Breast epithelium (tissue), 4 donors: ENCODE measurements around the gene CRTAC1. TPM values are rescaled to one million over a fixed set of nuclear protein-coding genes. Genes with fewer than 3 reads are reported as not detected.

Experiments used
- DNase-seq, 2 donors: peaks; one replicate each; pipeline ENCODE4 v3.0.0-alpha.2; 2019; ENCODE audit warnings: low spot score in 2 of 2
- H3K27ac ChIP-seq, 2 donors: fragments of 200-600 bp; sonication (generic) in 1 of 2; one replicate each; pipeline ENCODE4 v1.5.1; 2016 to 2019; ENCODE audit warnings: mild to moderate bottlenecking in 1 of 2
- H3K27me3 ChIP-seq, 2 donors: fragments of 200-600 bp; sonication (generic) in 1 of 2; one replicate each; pipeline versions ENCODE4 v1.5.1 to v1.6.0; 2017 to 2019; ENCODE audit warnings: control low read depth in 1 of 2, mild to moderate bottlenecking in 1 of 2
- H3K36me3 ChIP-seq: fragments of 200-600 bp; one replicate; pipeline ENCODE4 v1.5.1; 2019
- H3K4me1 ChIP-seq, 2 donors: fragments of 200-600 bp; sonication (generic); one replicate each; pipeline ENCODE4 v1.5.1; 2016 to 2019; ENCODE audit warnings: control low read depth in 1 of 2
- H3K4me3 ChIP-seq, 3 donors: fragments of 200-600 bp; sonication (generic); 1 replicate in 2 of 3; 2 replicates in 1 of 3; pipeline ENCODE4 v1.5.1; 2016 to 2019; ENCODE audit warnings: mild to moderate bottlenecking in 3 of 3, moderate library complexity in 2 of 3
- H3K9me3 ChIP-seq, 2 donors: fragments of 200-600 bp; sonication (generic) in 1 of 2; one replicate each; pipeline ENCODE4 v1.5.1; 2016 to 2019; ENCODE audit warnings: control low read depth in 1 of 2
- POLR2A ChIP-seq: fragments of 450-650 bp; IDR thresholded peaks from one replicate; pipeline ENCODE4 v1.6.1; 2016; ENCODE audit warnings: antibody characterized with exemption, mild to moderate bottlenecking, moderate library complexity
- POLR2AphosphoS5 ChIP-seq, 3 donors: sonication (generic); formaldehyde crosslinking; IDR thresholded peaks; one replicate each; pipeline ENCODE4 v1.6.1; 2017; ENCODE audit warnings: antibody characterized with exemption in 3 of 3
- intact Hi-C: fragments of 100-400 bp; cut with DNase I; formaldehyde crosslinking; loops from one replicate; pipeline ENCODE4 v1.15.1; 2023; ENCODE audit warnings: low total_unique reads
- total RNA-seq, 3 donors: library from RNA; depleted of rRNA; stranded (reverse); fragments of >200 nt; gene quantifications; one replicate each; pipeline ENCODE4 v1.1.0, GENCODE V29; 2016
- TF ChIP-seq, protein P1 (sequence below), 3 donors: fragments of 450-650 bp; IDR thresholded peaks; one replicate each; pipeline ENCODE4 v1.5.1; 2016 to 2017; ENCODE audit warnings: antibody characterized with exemption in 3 of 3, mild to moderate bottlenecking in 3 of 3, moderate library complexity in 3 of 3

CRTAC1 gene
- 1 to 10 TPM; 1.6 to 4.7 (median 1.9) TPM for total RNA-seq

DNA sequence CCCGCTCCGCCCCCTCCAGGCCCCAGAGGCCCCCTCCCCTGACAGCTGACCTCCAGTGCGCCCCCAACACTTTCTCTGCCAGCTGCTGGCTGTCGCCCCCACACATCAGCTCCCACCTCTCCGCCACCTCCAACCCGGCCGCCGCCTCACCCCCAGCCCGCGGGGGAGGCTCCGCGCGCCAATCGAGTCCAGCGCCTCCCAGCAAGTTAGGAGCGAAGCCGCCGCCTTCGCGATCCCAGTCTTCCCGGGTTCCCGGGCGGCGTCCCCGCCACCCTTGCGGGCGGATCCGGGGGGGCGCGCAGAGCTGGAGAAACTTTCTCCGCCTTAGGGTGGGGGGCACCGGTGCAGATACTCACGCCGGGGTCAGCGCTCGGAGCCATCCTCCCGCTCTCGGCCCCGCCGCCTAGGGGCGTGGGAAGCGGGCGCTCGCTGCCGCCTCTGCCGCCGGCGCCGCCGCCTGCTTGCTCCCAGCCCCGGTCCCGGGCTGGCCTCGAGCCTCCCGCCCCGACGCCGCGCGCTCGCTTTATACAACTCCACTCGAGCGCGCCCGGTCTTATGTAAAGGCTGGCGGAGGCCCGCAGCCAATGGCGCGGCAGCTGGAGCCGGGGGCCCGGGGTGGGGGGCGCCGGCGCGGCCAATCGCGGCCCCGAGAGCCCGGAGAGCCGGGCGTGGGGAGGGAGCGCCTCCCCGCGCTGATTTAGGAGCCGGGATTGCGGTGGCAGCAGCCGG is at the start of gene CRTAC1:
Gene CRTAC1, minus strand, starts transcription at position 529 of the 729 bp plus-strand sequence. Its CDS starts 149 bp downstream, at position 380.
- H3K4me1 ChIP-seq, result no peaks in the 10 kb centered on the region
- TF ChIP-seq POLR2A, result no peak
- H3K27me3 ChIP-seq, result peaks cover 0 to 31% of the 10 kb centered on the region in 2 donors
- no peak for DNase-seq
- H3K4me3 ChIP-seq, result peak within 1 kb of the TSS; percentile 33 to 61 (median 54)
- no peaks in the 10 kb centered on the region for H3K9me3 ChIP-seq
- intact Hi-C loops, result no loop called here
- H3K27ac ChIP-seq, result no peak within 1 kb of the TSS
- no peaks in the 10 kb centered on the region for H3K36me3 ChIP-seq

DNA sequence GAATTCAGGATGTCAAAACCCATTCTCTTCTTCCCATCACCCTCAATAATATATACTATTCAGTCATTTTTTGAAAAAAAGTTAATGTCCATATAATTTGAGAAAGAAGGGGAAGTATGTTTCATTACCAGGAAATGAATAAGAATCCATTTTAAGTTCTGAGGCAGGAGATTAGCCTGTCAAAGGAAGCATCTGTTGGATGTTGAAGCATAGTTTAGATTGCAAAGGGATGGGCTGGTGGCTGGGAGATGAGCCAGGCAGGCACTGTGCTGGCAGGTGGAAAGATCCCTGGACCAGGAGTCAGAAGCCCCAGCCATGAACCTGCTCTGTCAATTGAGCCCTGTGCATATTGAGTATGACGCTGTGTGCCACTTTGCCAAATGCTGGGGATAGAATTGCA is 48.4 kb upstream of the CRTAC1 start:
- Histone ChIP-seq H3K27me3 (peaks cover 0 to 6% of the 10 kb centered on the region in 2 donors), H3K9me3 (no peaks in the 10 kb centered on the region), H3K4me3 (no peak overlapping the region), H3K4me1 (no peaks in the 10 kb centered on the region), H3K36me3 (no peaks in the 10 kb centered on the region), H3K27ac (no peak overlapping the region)
- TF ChIP-seq POLR2AphosphoS5 (IDR thresholded peaks at IDR 0.05) (no peak), POLR2A (no peak)
- TF ChIP-seq, protein P1, sequence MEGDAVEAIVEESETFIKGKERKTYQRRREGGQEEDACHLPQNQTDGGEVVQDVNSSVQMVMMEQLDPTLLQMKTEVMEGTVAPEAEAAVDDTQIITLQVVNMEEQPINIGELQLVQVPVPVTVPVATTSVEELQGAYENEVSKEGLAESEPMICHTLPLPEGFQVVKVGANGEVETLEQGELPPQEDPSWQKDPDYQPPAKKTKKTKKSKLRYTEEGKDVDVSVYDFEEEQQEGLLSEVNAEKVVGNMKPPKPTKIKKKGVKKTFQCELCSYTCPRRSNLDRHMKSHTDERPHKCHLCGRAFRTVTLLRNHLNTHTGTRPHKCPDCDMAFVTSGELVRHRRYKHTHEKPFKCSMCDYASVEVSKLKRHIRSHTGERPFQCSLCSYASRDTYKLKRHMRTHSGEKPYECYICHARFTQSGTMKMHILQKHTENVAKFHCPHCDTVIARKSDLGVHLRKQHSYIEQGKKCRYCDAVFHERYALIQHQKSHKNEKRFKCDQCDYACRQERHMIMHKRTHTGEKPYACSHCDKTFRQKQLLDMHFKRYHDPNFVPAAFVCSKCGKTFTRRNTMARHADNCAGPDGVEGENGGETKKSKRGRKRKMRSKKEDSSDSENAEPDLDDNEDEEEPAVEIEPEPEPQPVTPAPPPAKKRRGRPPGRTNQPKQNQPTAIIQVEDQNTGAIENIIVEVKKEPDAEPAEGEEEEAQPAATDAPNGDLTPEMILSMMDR (IDR thresholded peaks at IDR 0.05), result no peak
- intact Hi-C loops, result no loop called here
- no peak for DNase-seq

DNA sequence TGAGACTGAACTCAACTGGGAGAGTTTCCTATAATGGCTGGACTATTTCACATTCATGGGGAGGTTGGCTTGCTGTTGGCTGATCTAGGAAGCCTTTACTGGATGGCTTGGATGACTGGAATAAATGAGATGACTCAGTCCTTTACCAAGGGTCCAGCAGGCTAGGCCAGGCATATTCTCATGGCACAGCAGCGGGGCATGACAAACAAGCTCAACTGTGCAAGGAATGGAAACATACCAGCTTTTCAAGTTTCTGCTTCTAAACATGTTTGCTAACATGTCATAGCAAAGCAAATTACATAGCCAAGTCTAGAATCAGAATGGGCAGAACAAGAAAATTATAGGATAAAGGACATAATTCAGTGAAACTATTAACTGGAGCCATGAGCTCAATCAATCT is 46.8 kb upstream of the CRTAC1 start:
- Histone ChIP-seq H3K27me3 (peaks cover 0 to 10% of the 10 kb centered on the region in 2 donors), H3K4me1 (no peaks in the 10 kb centered on the region), H3K27ac (no peak overlapping the region), H3K9me3 (no peaks in the 10 kb centered on the region), H3K36me3 (no peaks in the 10 kb centered on the region), H3K4me3 (no peak overlapping the region)
- no peak for DNase-seq
- TF ChIP-seq POLR2A (no peak), POLR2AphosphoS5 (IDR thresholded peaks at IDR 0.05) (no peak)
- TF ChIP-seq, protein P1 (IDR thresholded peaks at IDR 0.05), result no peak
- intact Hi-C loops, result no loop called here

GRCh38 chr10:98076086-98076485 is 45.7 kb upstream of the CRTAC1 start:
- no peak overlapping the region for H3K4me3 ChIP-seq
- no peaks in the 10 kb centered on the region for H3K4me1 ChIP-seq
- H3K27ac ChIP-seq, result no peak overlapping the region
- TF ChIP-seq, protein P1 (IDR thresholded peaks at IDR 0.05), result no peak
- TF ChIP-seq POLR2A, result no peak
- no peak for TF ChIP-seq POLR2AphosphoS5 (IDR thresholded peaks at IDR 0.05)
- no peak for DNase-seq
- H3K36me3 ChIP-seq, result no peaks in the 10 kb centered on the region
- H3K27me3 ChIP-seq, result peaks cover 0 to 15% of the 10 kb centered on the region in 2 donors
- H3K9me3 ChIP-seq, result no peaks in the 10 kb centered on the region
- intact Hi-C loops, result no loop called here

- intact Hi-C loops, result no loop called here
- no peak for DNase-seq
- Histone ChIP-seq H3K27me3 (peaks cover 0 to 15% of the 10 kb centered on the region in 2 donors), H3K27ac (no peak overlapping the region), H3K4me1 (no peaks in the 10 kb centered on the region), H3K9me3 (no peaks in the 10 kb centered on the region), H3K4me3 (no peak overlapping the region), H3K36me3 (no peaks in the 10 kb centered on the region)
- TF ChIP-seq POLR2AphosphoS5 (IDR thresholded peaks at IDR 0.05) (no peak), POLR2A (no peak)
- TF ChIP-seq, protein P1 (IDR thresholded peaks at IDR 0.05), result no peak
Measured at GRCh38 chr10:98074315-98074911, 44.0 kb upstream of the CRTAC1 start.
